Heart right ventricle (tissue), 16 donors: ENCODE data around the gene HS3ST4. TPM values are rescaled to one million over a fixed set of nuclear protein-coding genes. Genes with fewer than 3 reads are reported as not detected.

Experiments
- ATAC-seq, 8 donors: fragments of 200-7000 bp; cut with Tn5 transposase; one replicate each; pipeline ENCODE4 v1.9.1; 2020; ENCODE audit warnings: mild to moderate bottlenecking in 8 of 8, moderate library complexity in 8 of 8, moderate number of reproducible peaks in 1 of 8
- DNase-seq, 2 donors: peaks; one replicate each; pipeline ENCODE4 v3.0.0-alpha.2; 2020
- H3K27ac ChIP-seq, 10 donors: fragments of 200-600 bp; sonication (generic) in 2 of 10; one replicate each; pipeline versions ENCODE4 v1.5.0 to v1.8.0; 2020 to 2022; ENCODE audit warnings: mild to moderate bottlenecking in 3 of 10
- H3K27me3 ChIP-seq, 7 donors: fragments of 200-600 bp; one replicate each; pipeline ENCODE4 v1.8.0; 2021 to 2022; ENCODE audit warnings: mild to moderate bottlenecking in 2 of 7
- H3K36me3 ChIP-seq, 9 donors: fragments of 200-600 bp; sonication (generic) in 1 of 9; one replicate each; pipeline versions ENCODE4 v1.5.0 to v1.8.0; 2020 to 2022; ENCODE audit warnings: mild to moderate bottlenecking in 2 of 9
- H3K4me1 ChIP-seq, 9 donors: fragments of 200-600 bp; sonication (generic) in 1 of 9; one replicate each; pipeline versions ENCODE4 v1.5.0 to v1.8.0; 2020 to 2022; ENCODE audit warnings: mild to moderate bottlenecking in 4 of 9
- H3K4me3 ChIP-seq, 10 donors: fragments of 200-600 bp; sonication (generic) in 2 of 10; one replicate each; pipeline versions ENCODE4 v1.5.0 to v1.8.0; 2020 to 2022; ENCODE audit warnings: mild to moderate bottlenecking in 7 of 10, moderate library complexity in 2 of 10
- H3K9me3 ChIP-seq, 11 donors: fragments of 200-600 bp in 10 of 11; sonication (generic) in 2 of 11; one replicate each; pipeline versions ENCODE4 v1.5.0 to v1.8.0; 2013 to 2022; ENCODE audit warnings: mild to moderate bottlenecking in 2 of 11, control low read depth in 1 of 11, moderate library complexity in 1 of 11
- CTCF ChIP-seq, 9 donors: fragments of 200-600 bp; sonication (generic) in 2 of 9; IDR thresholded peaks; one replicate each; pipeline versions ENCODE4 v1.5.0 to v1.8.0; 2021 to 2022; ENCODE audit warnings: antibody characterized with exemption in 9 of 9, mild to moderate bottlenecking in 5 of 9, moderate library complexity in 1 of 9
- WGBS, 2 donors: extraction: QIAGEN DNeasy Blood & Tissue Kit; methylation state at CpG; one replicate each; pipeline ENCODE4 v1.1.7; 2013; ENCODE audit warnings: inconsistent platforms in 1 of 2; 5-methylcytosine and 5-hydroxymethylcytosine counted together
- intact Hi-C, 10 donors: fragments of 100-400 bp; cut with DNase I; formaldehyde crosslinking; loops; one replicate each; pipeline versions ENCODE4 v1.11.1 to v1.14.2; 2022
- polyA plus RNA-seq, 2 donors: library from polyadenylated mRNA; stranded (reverse); fragments of 200-250 nt; gene quantifications; one replicate each; pipeline ENCODE4 v1.2.3, GENCODE V29; 2013
- total RNA-seq, 10 donors: library from RNA; stranded (reverse); fragmentation: NEBNext Ultra II Directional in 3 of 10; extraction: Animal tissue kit (Norgen Biotek cat#: 25700) in 3 of 10; gene quantifications; one replicate each; pipeline versions ENCODE4 v1.2.1 to v1.2.4, GENCODE V29; 2021 to 2023
- donor health status: Arrhythmogenic right ventricular cardiomyopathy.
- donor health status: ischemic (EF 13 %, LVEDD 7.1; RV severe dilation, severe dysfunction).
- donor health status: healthy with polysubstance abuse.
- donor health status: DM: no; HTN: yes; CAD: no.
- donor health status: DM: no; HTN: no; CAD: no.
- donor health status: ischemic (EF 25% LVEDD 6.9; RV normal size, moderate dysfunction).
- donor health status: ischemic (EF 25% LVEDD 5.7; RV mildly dilated, moderate dysfunction).
- donor health status: healthy.
- donor health status: DM: yes; HTN: yes; CAD: no.
- donor health status: Ischemic cardiomyopathy.
- donor health status: ischemic (EF 35%, LVEDD 5.7; RV mildly dilated, moderate dysfunction).
- donor health status: nonischemic (EF 11% LVEDD 7.7; RV severe dilation, severe dysfunction).
- donor health status: DM: yes; HTN: yes; CAD: no.
- donor health status: PGD.
- donor health status: ischemic (EF 29% LVEDD 5.4; RV normal size, mild dysfunction).
- donor health status: nonischemic (EF 23%, LVEDD 6.1; RV moderate dilation, normal function).

The HS3ST4 gene
- total and polyA plus RNA-seq, 12 donors, result 0.01 TPM; not detected in 11

GRCh38 chr16:25679511-25679910, 12.2 kb upstream of the HS3ST4 start:
- intact Hi-C loops, result no loop called here
- H3K9me3 ChIP-seq, result peaks cover 0 to 3% (median 0%) of the 10 kb centered on the region in 11 donors
- no peak for ATAC-seq

GRCh38 chr16:25689137-25689836, 2.5 kb upstream of the HS3ST4 start:
- H3K27me3 ChIP-seq, result peaks cover 0 to 62% (median 52%) of the 10 kb centered on the region in 7 donors
- intact Hi-C loops, result no loop called here
- 59 to 65% methylated on average over 10 of the region's 10 CpGs for WGBS, 2 donors

More at GRCh38 chr16:25679511-25679910, 12.2 kb upstream of the HS3ST4 start:
- no peak overlapping the region for H3K27ac ChIP-seq
- TF ChIP-seq CTCF (IDR thresholded peaks at IDR 0.05), result no peak
- 48 to 51% methylated on average over 5 of the region's 5 CpGs for WGBS, 2 donors
- H3K27me3 ChIP-seq, result peaks cover 0 to 6% (median 0%) of the 10 kb centered on the region in 7 donors
- no peaks in the 10 kb centered on the region for H3K36me3 ChIP-seq
- no peak overlapping the region for H3K4me3 ChIP-seq
- DNase-seq, result no peak
- H3K4me1 ChIP-seq, result no peaks in the 10 kb centered on the region

GRCh38 chr16:25690552-25691143, 1.1 kb upstream of the HS3ST4 start:
- H3K4me1 ChIP-seq, result peaks cover 0 to 8% (median 0%) of the 10 kb centered on the region in 9 donors
- WGBS, 2 donors, result 28 to 30% methylated on average over 6 of the region's 6 CpGs
- H3K27me3 ChIP-seq, result peaks cover 0 to 73% (median 63%) of the 10 kb centered on the region in 7 donors
- H3K9me3 ChIP-seq, result peaks cover 0 to 1% (median 0%) of the 10 kb centered on the region in 11 donors
- H3K36me3 ChIP-seq, result no peaks in the 10 kb centered on the region
- no peak overlapping the region for H3K27ac ChIP-seq
- intact Hi-C loops, result no loop called here
- H3K4me3 ChIP-seq, result no peak overlapping the region
- ATAC-seq (no peak), DNase-seq (no peak)
- no peak for TF ChIP-seq CTCF (IDR thresholded peaks at IDR 0.05)

More at GRCh38 chr16:25689137-25689836, 2.5 kb upstream of the HS3ST4 start:
- no peak for TF ChIP-seq CTCF (IDR thresholded peaks at IDR 0.05)
- H3K36me3 ChIP-seq, result no peaks in the 10 kb centered on the region
- ATAC-seq (no peak), DNase-seq (no peak)
- H3K9me3 ChIP-seq, result peaks cover 0 to 3% (median 0%) of the 10 kb centered on the region in 11 donors
- no peak overlapping the region for H3K27ac ChIP-seq
- H3K4me1 ChIP-seq, result peaks cover 0 to 8% (median 0%) of the 10 kb centered on the region in 9 donors
- no peak overlapping the region for H3K4me3 ChIP-seq

GRCh38 chr16:25692351-25692741, 587 bp downstream of the HS3ST4 start:
- no peak overlapping the region for H3K27ac ChIP-seq

More at GRCh38 chr16:25692351-25692741, 587 bp downstream of the HS3ST4 start:
- peaks cover 0 to 8% (median 0%) of the 10 kb centered on the region in 9 donors for H3K4me1 ChIP-seq
- peak overlapping the region in 1 of 10 donors; percentile 19 for H3K4me3 ChIP-seq
- no peaks in the 10 kb centered on the region for H3K9me3 ChIP-seq
- H3K27me3 ChIP-seq, result peaks cover 0 to 85% (median 77%) of the 10 kb centered on the region in 7 donors
- no peak for ATAC-seq
- no peak for TF ChIP-seq CTCF (IDR thresholded peaks at IDR 0.05)
- intact Hi-C loops, result no loop called here
- no peaks in the 10 kb centered on the region for H3K36me3 ChIP-seq
- WGBS, 2 donors, result 1% methylated on average over 37 to 56 of the region's 56 CpGs
- DNase-seq, result peak in 1 of 2 donors; percentile 6
